ENCODE results near the gene ANKRD24. TPM values are rescaled to one million over a fixed set of nuclear protein-coding genes. Genes with fewer than 3 reads are reported as not detected.
A peak's percentile ranks its signal among the peaks of the same experiment; 100 is the strongest.

ANKRD24 gene
- total and polyA plus RNA-seq, 2 of the 13 experiments (the other 11 are each of a cell fraction or from before 2014, with no cell fraction given), result 0.13 to 0.24 TPM

DNA sequence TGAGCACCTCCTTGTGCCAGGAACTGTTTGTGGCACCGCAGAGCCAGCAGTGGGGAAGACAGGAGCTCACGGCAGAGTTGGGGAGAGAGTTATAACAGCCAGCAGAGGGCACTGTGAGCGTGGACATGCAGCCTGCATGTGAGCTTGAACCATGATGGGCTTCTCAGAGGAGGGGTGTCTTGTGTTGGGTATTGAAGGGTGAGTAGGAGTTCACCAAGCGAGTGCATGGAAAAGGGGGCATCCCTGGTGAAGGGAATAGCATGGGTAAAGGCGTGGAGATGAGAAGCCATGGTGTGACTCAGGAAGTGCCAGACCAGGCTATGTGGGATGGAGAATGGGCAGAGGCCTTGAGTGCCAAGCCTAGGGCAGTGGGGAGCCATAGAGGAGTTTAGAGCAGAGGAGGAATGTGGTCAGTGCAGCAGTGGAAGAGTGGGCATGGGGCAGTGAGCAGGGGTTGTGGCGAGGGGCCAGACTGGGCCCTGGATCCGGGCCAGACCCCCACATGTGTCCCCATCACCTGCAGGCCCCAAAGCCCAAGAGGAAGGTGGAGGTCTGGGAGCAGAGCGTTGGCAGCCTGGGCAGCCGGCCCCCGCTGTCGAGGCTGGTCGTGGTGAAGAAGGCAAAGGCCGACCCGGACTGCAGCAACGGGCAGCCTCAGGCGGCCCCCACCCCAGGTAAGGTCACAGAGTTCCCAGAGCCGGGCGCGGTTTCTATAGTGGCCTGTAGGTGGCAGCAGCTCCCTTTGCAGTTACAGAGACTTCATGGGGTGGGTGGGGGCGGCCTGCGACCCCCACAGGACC is 84.8 kb downstream of the ANKRD24 start (continued):
- TF ChIP-seq KLF15 (CRISPR knock-in tag; IDR thresholded peaks at IDR 0.05; ENCODE audit: borderline replicate concordance) (no peak), NFKBIZ (CRISPR knock-in tag; IDR thresholded peaks at IDR 0.05) (no peak), GTF3A (CRISPR knock-in tag; conservative IDR thresholded peaks at IDR 0.05) (no peak), ZNF343 (CRISPR knock-in tag; IDR thresholded peaks at IDR 0.05) (no peak), CHD4 (IDR thresholded peaks at IDR 0.05; ENCODE audit: borderline replicate concordance, low read length) (peak; percentile 83), ZNF264 (CRISPR knock-in tag; IDR thresholded peaks at IDR 0.05) (no peak), ZNF235 (CRISPR knock-in tag; IDR thresholded peaks at IDR 0.05; ENCODE audit: borderline replicate concordance) (no peak), NKX3-1 (CRISPR knock-in tag; IDR thresholded peaks at IDR 0.05) (no peak), ZNF468 (CRISPR knock-in tag; IDR thresholded peaks at IDR 0.05) (no peak), NFYB (CRISPR knock-in tag; IDR thresholded peaks at IDR 0.05) (no peak), AKAP8 (CRISPR knock-in tag; IDR thresholded peaks at IDR 0.05) (no peak), DPF2 (CRISPR knock-in tag; IDR thresholded peaks at IDR 0.05; ENCODE audit: borderline replicate concordance, low read depth) (no peak), IKZF1 (IDR thresholded peaks at IDR 0.05) (no peak), GATA4 (IDR thresholded peaks at IDR 0.05; ENCODE audit: borderline replicate concordance, low read depth) (no peak), MIER3 (CRISPR knock-in tag; IDR thresholded peaks at IDR 0.05; ENCODE audit: borderline replicate concordance) (no peak), BRCA1 (CRISPR knock-in tag; IDR thresholded peaks at IDR 0.05) (no peak), BCL6 (CRISPR knock-in tag; IDR thresholded peaks at IDR 0.05) (no peak), ZNF282 (IDR thresholded peaks at IDR 0.05; ENCODE audit: partially characterized antibody) (no peak)
- TF ChIP-seq, protein P1, sequence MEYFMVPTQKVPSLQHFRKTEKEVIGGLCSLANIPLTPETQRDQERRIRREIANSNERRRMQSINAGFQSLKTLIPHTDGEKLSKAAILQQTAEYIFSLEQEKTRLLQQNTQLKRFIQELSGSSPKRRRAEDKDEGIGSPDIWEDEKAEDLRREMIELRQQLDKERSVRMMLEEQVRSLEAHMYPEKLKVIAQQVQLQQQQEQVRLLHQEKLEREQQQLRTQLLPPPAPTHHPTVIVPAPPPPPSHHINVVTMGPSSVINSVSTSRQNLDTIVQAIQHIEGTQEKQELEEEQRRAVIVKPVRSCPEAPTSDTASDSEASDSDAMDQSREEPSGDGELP (IDR thresholded peaks at IDR 0.05; ENCODE audit: borderline replicate concordance, low read depth), result no peak
- TF ChIP-seq, protein P2, sequence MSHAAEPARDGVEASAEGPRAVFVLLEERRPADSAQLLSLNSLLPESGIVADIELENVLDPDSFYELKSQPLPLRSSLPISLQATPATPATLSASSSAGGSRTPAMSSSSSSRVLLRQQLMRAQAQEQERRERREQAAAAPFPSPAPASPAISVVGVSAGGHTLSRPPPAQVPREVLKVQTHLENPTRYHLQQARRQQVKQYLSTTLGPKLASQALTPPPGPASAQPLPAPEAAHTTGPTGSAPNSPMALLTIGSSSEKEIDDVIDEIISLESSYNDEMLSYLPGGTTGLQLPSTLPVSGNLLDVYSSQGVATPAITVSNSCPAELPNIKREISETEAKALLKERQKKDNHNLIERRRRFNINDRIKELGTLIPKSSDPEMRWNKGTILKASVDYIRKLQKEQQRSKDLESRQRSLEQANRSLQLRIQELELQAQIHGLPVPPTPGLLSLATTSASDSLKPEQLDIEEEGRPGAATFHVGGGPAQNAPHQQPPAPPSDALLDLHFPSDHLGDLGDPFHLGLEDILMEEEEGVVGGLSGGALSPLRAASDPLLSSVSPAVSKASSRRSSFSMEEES (CRISPR knock-in tag; IDR thresholded peaks at IDR 0.05), result no peak
- TF ChIP-seq, protein P3, sequence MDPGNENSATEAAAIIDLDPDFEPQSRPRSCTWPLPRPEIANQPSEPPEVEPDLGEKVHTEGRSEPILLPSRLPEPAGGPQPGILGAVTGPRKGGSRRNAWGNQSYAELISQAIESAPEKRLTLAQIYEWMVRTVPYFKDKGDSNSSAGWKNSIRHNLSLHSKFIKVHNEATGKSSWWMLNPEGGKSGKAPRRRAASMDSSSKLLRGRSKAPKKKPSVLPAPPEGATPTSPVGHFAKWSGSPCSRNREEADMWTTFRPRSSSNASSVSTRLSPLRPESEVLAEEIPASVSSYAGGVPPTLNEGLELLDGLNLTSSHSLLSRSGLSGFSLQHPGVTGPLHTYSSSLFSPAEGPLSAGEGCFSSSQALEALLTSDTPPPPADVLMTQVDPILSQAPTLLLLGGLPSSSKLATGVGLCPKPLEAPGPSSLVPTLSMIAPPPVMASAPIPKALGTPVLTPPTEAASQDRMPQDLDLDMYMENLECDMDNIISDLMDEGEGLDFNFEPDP (CRISPR knock-in tag; conservative IDR thresholded peaks at IDR 0.05), result no peak
- TF ChIP-seq, protein P4, sequence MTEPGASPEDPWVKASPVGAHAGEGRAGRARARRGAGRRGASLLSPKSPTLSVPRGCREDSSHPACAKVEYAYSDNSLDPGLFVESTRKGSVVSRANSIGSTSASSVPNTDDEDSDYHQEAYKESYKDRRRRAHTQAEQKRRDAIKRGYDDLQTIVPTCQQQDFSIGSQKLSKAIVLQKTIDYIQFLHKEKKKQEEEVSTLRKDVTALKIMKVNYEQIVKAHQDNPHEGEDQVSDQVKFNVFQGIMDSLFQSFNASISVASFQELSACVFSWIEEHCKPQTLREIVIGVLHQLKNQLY (CRISPR knock-in tag; IDR thresholded peaks at IDR 0.05), result no peak
- TF ChIP-seq, protein P5, sequence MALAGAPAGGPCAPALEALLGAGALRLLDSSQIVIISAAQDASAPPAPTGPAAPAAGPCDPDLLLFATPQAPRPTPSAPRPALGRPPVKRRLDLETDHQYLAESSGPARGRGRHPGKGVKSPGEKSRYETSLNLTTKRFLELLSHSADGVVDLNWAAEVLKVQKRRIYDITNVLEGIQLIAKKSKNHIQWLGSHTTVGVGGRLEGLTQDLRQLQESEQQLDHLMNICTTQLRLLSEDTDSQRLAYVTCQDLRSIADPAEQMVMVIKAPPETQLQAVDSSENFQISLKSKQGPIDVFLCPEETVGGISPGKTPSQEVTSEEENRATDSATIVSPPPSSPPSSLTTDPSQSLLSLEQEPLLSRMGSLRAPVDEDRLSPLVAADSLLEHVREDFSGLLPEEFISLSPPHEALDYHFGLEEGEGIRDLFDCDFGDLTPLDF (CRISPR knock-in tag; IDR thresholded peaks at IDR 0.05), result no peak
- TF ChIP-seq, protein P6, sequence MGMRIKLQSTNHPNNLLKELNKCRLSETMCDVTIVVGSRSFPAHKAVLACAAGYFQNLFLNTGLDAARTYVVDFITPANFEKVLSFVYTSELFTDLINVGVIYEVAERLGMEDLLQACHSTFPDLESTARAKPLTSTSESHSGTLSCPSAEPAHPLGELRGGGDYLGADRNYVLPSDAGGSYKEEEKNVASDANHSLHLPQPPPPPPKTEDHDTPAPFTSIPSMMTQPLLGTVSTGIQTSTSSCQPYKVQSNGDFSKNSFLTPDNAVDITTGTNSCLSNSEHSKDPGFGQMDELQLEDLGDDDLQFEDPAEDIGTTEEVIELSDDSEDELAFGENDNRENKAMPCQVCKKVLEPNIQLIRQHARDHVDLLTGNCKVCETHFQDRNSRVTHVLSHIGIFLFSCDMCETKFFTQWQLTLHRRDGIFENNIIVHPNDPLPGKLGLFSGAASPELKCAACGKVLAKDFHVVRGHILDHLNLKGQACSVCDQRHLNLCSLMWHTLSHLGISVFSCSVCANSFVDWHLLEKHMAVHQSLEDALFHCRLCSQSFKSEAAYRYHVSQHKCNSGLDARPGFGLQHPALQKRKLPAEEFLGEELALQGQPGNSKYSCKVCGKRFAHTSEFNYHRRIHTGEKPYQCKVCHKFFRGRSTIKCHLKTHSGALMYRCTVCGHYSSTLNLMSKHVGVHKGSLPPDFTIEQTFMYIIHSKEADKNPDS (CRISPR knock-in tag; IDR thresholded peaks at IDR 0.05), result no peak
